Activated CD4-positive, alpha-beta memory T cell treated with anti-CD3 and anti-CD28 coated beads for 36 hours (primary cell): ENCODE measurements around the gene HDDC3. TPM values are rescaled to one million over a fixed set of nuclear protein-coding genes. Genes with fewer than 3 reads are reported as not detected.

ENCODE experiments used
- CTCF ChIA-PET: fragments of 350-600 bp; sonication (Branson Sonifier 250); formaldehyde crosslinking; loops from one replicate; lab custom pipeline; 2021; ENCODE audit warnings: antibody characterized with exemption, inconsistent platforms; lab: Charles Lee
- POLR2A ChIA-PET: fragments of 350-600 bp; sonication (Branson Sonifier 250); formaldehyde crosslinking; loops from one replicate; lab custom pipeline; 2021; ENCODE audit warnings: antibody characterized with exemption; lab: Charles Lee
- DNase-seq: peaks from one replicate; pipeline ENCODE4 v3.0.0-alpha.2; 2020
- H3K27ac Mint-ChIP-seq: one replicate; pipeline ENCODE4 v1.8.0; 2021; ENCODE audit warnings: mixed read lengths
- H3K27me3 Mint-ChIP-seq: one replicate; pipeline ENCODE4 v1.8.0; 2021; ENCODE audit warnings: mixed read lengths
- H3K36me3 Mint-ChIP-seq: one replicate; pipeline ENCODE4 v1.8.0; 2021; ENCODE audit warnings: mixed read lengths
- H3K4me1 Mint-ChIP-seq: one replicate; pipeline ENCODE4 v1.8.0; 2021; ENCODE audit warnings: low read depth, mixed read lengths
- H3K4me3 Mint-ChIP-seq: one replicate; pipeline ENCODE4 v1.8.0; 2021; ENCODE audit warnings: mild to moderate bottlenecking, mixed read lengths
- H3K9me3 Mint-ChIP-seq: one replicate; pipeline ENCODE4 v1.8.0; 2021; ENCODE audit warnings: mixed read lengths
- intact Hi-C: fragments of 100-400 bp; cut with micrococcal nuclease; formaldehyde crosslinking; loops from one replicate; pipeline ENCODE4 v1.15.1; 2023
- total RNA-seq, 2 experiments: library from RNA; stranded (reverse); gene quantifications; one replicate each; pipeline ENCODE4 v1.2.3, GENCODE V29; 2021

Gene HDDC3
- total RNA-seq, 2 experiments from 2014 or later: 45.0 to 45.8 TPM

- Mint-ChIP-seq H3K4me3 (no peak overlapping the region), H3K9me3 (no peaks in the 10 kb centered on the region), H3K27me3 (no peaks in the 10 kb centered on the region), H3K4me1 (peaks cover 13% of the 10 kb centered on the region), H3K27ac (no peak overlapping the region), H3K36me3 (peaks cover 52% of the 10 kb centered on the region)
- ChIA-PET POLR2A (no interaction called here), CTCF (no interaction called here)
- intact Hi-C loops: no loop called here
- DNase-seq: no peak
Measured at GRCh38 chr15:90907838-90908507, 24.4 kb downstream of the HDDC3 start.

GRCh38 chr15:90907051-90907660, 25.2 kb downstream of the HDDC3 start:
- Mint-ChIP-seq H3K27ac (no peak overlapping the region), H3K36me3 (peaks cover 49% of the 10 kb centered on the region), H3K9me3 (no peaks in the 10 kb centered on the region), H3K4me1 (peaks cover 14% of the 10 kb centered on the region), H3K4me3 (no peak overlapping the region), H3K27me3 (no peaks in the 10 kb centered on the region)
- DNase-seq: no peak
- POLR2A ChIA-PET: no interaction called here
- CTCF ChIA-PET: interaction anchor here (8.0 kb wide), 1 partner anchor 26 kb away, joined by 231 read pairs; the partner anchor contains the start of genes HDDC3 and UNC45A
- intact Hi-C loops: no loop called here

DNA sequence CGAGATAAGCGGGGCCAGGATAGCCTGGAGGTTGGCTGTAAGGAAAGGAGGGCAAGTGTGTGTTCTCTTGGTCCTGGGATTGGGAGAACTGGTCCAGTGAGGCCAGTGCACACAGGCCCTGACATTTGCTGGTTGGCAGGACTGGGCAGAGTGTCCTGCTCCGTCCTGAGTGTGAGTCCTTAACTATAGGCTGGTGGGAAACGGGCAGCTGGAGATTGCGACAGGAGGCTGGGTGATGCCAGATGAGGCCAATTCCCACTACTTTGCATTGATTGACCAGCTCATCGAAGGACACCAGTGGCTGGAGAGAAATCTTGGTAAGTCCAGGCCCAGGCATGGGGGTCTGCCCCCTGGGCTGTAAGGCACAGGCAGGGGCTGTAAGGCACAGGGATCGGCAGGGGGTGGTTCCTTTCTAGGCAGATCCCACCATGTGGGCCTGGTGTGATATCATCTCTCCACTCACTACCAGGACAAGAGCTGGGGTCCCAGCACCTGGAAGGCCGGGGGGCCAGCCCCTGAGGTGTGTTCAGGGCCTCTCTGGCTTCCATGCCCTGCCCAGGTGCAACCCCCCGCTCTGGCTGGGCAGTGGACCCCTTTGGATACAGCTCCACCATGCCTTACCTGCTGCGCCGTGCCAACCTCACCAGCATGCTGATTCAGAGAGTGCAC, 26.0 kb downstream of the HDDC3 start:
- CTCF ChIA-PET: interaction anchor here (1.7 to 8.0 kb wide), 2 partner anchors 20 to 27 kb away, joined by 6 to 231 read pairs; partner anchors contain the start of genes HDDC3 and UNC45A
- Mint-ChIP-seq H3K4me3 (no peak overlapping the region), H3K27ac (no peak overlapping the region), H3K9me3 (no peaks in the 10 kb centered on the region), H3K4me1 (peaks cover 22% of the 10 kb centered on the region), H3K27me3 (no peaks in the 10 kb centered on the region), H3K36me3 (peaks cover 47% of the 10 kb centered on the region)
- POLR2A ChIA-PET: interaction anchor here (5.5 kb wide), 1 partner anchor 26 kb away, joined by 82 read pairs; the partner anchor contains the start of genes HDDC3 and UNC45A
- no peak for DNase-seq
- intact Hi-C loops: no loop called here

DNA sequence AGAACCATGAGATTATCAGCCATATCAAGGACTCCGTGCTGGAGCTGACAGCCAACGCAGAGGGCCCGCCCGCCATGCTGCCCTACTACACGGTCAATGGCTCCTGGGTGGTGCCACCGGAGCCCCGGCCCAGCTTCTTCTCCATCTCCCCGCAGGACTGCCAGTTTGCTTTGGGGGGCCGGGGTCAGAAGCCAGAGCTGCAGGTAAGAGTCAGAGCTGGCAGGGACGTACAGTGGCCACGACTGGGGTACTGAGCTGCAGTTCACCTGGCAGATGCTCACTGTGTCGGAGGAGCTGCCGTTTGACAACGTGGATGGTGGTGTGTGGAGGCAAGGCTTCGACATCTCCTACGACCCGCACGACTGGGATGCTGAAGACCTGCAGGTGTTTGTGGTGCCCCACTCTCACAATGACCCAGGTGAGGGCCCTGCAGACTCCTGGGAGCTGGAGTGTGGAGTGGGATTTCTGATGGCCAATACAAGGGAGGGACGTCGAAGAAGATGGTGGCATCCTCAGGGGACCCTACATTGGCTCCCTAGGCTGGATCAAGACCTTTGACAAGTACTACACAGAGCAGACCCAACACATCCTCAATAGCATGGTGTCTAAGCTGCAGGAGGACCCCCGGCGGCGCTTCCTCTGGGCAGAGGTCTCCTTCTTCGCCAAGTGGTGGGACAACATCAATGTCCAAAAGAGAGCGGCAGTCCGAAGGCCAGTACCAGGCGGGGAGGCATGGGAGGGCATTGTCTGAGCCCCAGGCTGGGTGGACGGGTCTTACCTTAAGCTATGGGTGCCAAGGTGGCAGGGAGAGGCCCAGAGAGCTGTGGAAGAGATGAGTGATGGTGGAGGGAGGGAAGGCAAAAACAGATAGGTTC, 26.8 kb downstream of the HDDC3 start:
- POLR2A ChIA-PET: interaction anchor here (5.5 kb wide), 1 partner anchor 27 kb away, joined by 82 read pairs; the partner anchor contains the start of genes HDDC3 and UNC45A

GRCh38 chr15:90904746-90905145, 27.6 kb downstream of the HDDC3 start:
- intact Hi-C loops: no loop called here
- no peaks in the 10 kb centered on the region for H3K27me3 Mint-ChIP-seq
- CTCF ChIA-PET: interaction anchor here (0.9 to 8.0 kb wide), 5 partner anchors 18 to 257 kb away, joined by 3 to 231 read pairs (median 12); partner anchors contain the start of genes HDDC3 and UNC45A

More for the DNA sequence above, 26.8 kb downstream of the HDDC3 start:
- Mint-ChIP-seq H3K27ac (no peak overlapping the region), H3K27me3 (no peaks in the 10 kb centered on the region), H3K4me1 (peaks cover 25% of the 10 kb centered on the region), H3K9me3 (no peaks in the 10 kb centered on the region), H3K4me3 (no peak overlapping the region), H3K36me3 (peaks cover 41% of the 10 kb centered on the region)
- CTCF ChIA-PET: interaction anchor here (0.6 to 8.0 kb wide), 5 partner anchors 19 to 258 kb away, joined by 3 to 231 read pairs (median 6); partner anchors contain the start of genes HDDC3 and UNC45A
- DNase-seq: no peak
- intact Hi-C loops: no loop called here

DNA sequence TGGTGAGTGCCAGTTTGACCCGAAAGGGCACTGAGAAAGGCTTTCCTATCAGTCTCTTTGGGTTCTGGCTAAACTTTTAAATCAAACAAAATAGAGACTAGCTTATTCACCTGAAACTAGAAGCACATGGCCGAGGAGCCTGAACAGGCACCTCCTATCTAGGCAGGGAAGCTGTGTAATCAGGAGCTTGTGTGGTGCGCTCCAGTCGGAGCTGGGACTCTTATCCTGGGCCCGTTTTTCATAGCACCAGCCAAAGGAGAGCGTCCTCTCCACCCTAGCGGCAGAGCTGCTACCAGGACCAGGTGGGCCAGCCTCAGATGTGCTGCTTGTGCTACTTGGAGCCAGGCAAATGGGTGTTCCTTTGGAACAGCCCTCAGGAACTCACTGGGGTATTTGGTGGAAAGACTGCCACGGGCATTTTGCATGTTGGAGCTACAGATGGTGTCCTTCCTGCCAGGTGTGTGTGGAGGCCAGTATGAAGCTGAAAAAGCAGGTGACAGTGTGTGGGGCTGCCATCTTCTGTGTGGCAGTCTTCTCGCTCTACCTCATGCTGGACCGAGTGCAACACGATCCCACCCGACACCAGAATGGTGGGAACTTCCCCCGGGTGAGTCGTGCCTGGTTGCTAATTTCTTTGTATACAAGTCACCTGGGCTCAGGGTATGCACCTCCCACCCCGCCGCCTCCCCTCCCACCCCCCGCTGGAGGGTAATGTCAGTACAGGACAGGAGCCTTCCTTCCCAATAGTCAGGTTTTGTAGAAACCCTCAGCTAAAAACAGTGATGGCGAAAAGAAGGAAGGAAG, 28.4 kb downstream of the HDDC3 start:
- peak; percentile 28 for DNase-seq
- H3K27ac Mint-ChIP-seq: peak overlapping the region; percentile 83
- no peaks in the 10 kb centered on the region for H3K9me3 Mint-ChIP-seq
- ChIA-PET POLR2A (interaction anchor here (0.6 to 5.5 kb wide), 12 partner anchors 19 to 670 kb away, joined by 3 to 82 read pairs (median 6); partner anchors contain the start of genes BLM, CIB1, CRTC3 and GDPGP1), CTCF (interaction anchor here (0.9 to 8.0 kb wide), 10 partner anchors 11 to 542 kb away, joined by 3 to 231 read pairs (median 4); partner anchors contain the start of genes FES, HDDC3 and UNC45A)
- intact Hi-C loops: loop anchor here (2.0 kb wide), 1 partner anchor 51 kb away; the partner anchor contains the start of gene RCCD1
- H3K27me3 Mint-ChIP-seq: no peaks in the 10 kb centered on the region
- peaks cover 25% of the 10 kb centered on the region for H3K4me1 Mint-ChIP-seq
- peak overlapping the region; percentile 79 for H3K4me3 Mint-ChIP-seq
- peaks cover 32% of the 10 kb centered on the region for H3K36me3 Mint-ChIP-seq

More at GRCh38 chr15:90904746-90905145, 27.6 kb downstream of the HDDC3 start:
- H3K9me3 Mint-ChIP-seq: no peaks in the 10 kb centered on the region
- H3K36me3 Mint-ChIP-seq: peaks cover 37% of the 10 kb centered on the region
- POLR2A ChIA-PET: interaction anchor here (5.5 kb wide), 1 partner anchor 28 kb away, joined by 82 read pairs; the partner anchor contains the start of genes HDDC3 and UNC45A
- H3K27ac Mint-ChIP-seq: no peak overlapping the region
- DNase-seq: no peak
- no peak overlapping the region for H3K4me3 Mint-ChIP-seq
- H3K4me1 Mint-ChIP-seq: peaks cover 25% of the 10 kb centered on the region

DNA sequence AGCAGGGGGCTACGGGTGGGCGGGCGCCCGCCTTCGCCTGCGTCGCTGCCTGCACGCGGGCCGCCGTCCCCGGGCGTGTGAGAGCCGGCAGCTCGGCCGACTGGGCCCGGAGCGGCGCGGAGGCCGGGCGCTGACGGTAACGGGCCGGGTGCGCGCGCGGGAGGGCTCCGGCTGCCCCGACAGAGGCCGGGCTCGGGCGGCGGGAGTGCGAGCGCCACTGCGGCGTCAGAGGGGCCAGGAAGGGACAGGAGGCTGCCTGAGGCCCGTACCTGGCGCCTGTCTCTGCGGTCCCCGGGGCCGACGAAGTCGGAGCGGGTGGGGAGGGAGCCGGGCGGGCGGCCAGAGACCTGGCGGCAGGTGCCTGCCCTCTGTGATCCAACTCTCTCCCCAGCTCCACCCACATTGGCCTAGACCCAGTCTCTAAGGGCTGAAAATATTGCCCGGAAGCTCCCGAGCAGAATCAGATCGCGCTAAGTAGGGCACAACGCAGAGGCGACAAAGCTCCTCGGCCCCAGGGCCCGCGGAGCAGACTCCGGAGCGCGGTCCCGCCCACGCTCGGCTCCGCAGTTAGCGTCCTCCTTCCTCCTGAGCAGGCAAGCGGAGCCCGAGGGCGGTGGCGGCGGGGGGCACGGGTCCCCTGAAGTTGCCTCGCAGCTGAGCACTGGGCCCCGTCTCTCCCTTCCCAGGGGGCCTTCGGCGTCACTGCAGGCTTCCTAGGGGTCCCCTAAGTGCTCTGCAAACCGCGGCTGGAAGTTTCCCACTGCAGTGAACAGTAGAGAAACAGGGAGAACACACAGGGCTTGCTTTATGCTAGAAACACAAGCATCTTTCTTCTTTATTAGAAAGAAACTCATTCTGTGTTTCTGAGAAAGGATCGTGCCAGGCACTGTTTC, 29.3 kb downstream of the HDDC3 start, which contains the start of gene MAN2A2:
Gene MAN2A2 (plus strand): TSS at position 463 of the 893 bp plus-strand sequence. CDS start 906 bp downstream, outside the sequence.
- peak; percentile 86 for DNase-seq
- Mint-ChIP-seq H3K9me3 (no peaks in the 10 kb centered on the region), H3K27ac (peak within 1 kb of the TSS; percentile 88), H3K4me1 (peaks cover 25% of the 10 kb centered on the region), H3K36me3 (peaks cover 32% of the 10 kb centered on the region), H3K27me3 (no peaks in the 10 kb centered on the region), H3K4me3 (peak within 1 kb of the TSS; percentile 83)
- POLR2A ChIA-PET: interaction anchor here (0.6 to 5.5 kb wide), 19 partner anchors 16 to 669 kb away, joined by 3 to 82 read pairs (median 4); partner anchors contain the start of genes BLM, CIB1, CRTC3 and GDPGP1
- CTCF ChIA-PET: interaction anchor here (0.6 to 8.0 kb wide), 19 partner anchors 10 to 755 kb away, joined by 3 to 231 read pairs (median 4); partner anchors contain the start of genes FES, HDDC3 and UNC45A
- intact Hi-C loops: loop anchor here (1.0 to 2.0 kb wide), 3 partner anchors 20 to 52 kb away; partner anchors contain the start of gene RCCD1

DNA sequence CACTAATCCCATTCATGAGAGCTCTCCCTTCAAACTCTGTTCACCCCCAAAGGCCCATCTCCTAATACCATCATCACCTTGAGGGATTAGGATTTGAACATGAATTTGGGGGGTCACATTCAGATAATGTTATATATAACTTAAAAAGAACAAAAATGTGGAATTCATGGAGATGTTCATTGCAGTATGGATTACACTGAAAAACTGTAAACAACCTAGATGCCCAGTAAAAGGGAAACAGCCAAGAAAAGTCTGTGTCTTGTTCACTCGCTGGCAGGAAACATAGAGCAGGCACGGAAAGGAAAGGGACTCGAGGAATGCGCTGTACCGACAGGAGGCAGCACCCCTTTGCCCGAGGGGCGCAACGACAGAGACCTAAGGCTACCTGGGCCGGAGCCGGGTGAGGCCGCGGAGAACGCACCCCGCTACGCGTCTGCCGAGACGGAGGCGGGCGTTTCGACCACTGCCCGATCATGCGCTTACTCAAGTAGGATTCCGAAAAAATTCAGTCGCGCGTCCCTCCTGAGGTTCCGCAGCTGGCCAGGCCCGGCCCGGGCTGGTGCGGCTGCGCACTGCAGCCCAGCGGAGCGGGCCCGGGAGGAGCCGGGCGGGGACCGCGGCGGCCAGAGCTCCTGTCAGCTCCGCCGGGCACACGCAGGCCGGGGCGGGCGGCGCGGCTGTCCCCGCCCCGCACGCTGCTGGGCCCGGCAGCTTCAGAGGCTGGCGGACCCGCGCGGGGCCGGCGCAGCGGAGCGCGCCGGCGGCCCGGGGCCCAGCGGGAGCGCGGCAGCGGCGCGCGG, 30.1 kb downstream of the HDDC3 start:
- Mint-ChIP-seq H3K36me3 (peaks cover 24% of the 10 kb centered on the region), H3K27ac (peak overlapping the region; percentile 88), H3K9me3 (no peaks in the 10 kb centered on the region), H3K4me3 (peak overlapping the region; percentile 83), H3K27me3 (no peaks in the 10 kb centered on the region), H3K4me1 (peaks cover 25% of the 10 kb centered on the region)
- CTCF ChIA-PET: interaction anchor here (0.6 to 8.0 kb wide), 22 partner anchors 9 to 754 kb away, joined by 3 to 231 read pairs (median 3); partner anchors contain the start of genes FES, HDDC3 and UNC45A
- intact Hi-C loops: loop anchor here (1.0 to 2.0 kb wide), 3 partner anchors 21 to 53 kb away; partner anchors contain the start of gene RCCD1
- POLR2A ChIA-PET: interaction anchor here (0.6 to 5.5 kb wide), 13 partner anchors 15 to 669 kb away, joined by 3 to 82 read pairs (median 4); partner anchors contain the start of genes BLM, CIB1, GDPGP1 and HDDC3
- peak; percentile 82 for DNase-seq
